CD4-positive, alpha-beta T cell (primary cell): ENCODE data around the gene INPP5D. TPM values are rescaled to one million over a fixed set of nuclear protein-coding genes. Genes with fewer than 3 reads are reported as not detected.

ENCODE experiments used
- ATAC-seq: fragments of 200-7000 bp; cut with Tn5 transposase; one replicate; pipeline ENCODE4 v1.10.0; 2022; ENCODE audit warnings: mild to moderate bottlenecking; ENCODE audit not compliant: poor library complexity
- CTCF ChIA-PET: fragments of 350-600 bp; sonication (Branson Sonifier 250); formaldehyde crosslinking; loops from one replicate; lab custom pipeline; 2021; ENCODE audit warnings: antibody characterized with exemption, inconsistent platforms; lab: Charles Lee
- POLR2A ChIA-PET: fragments of 350-600 bp; sonication (Branson Sonifier 250); formaldehyde crosslinking; loops from one replicate; lab custom pipeline; 2021; ENCODE audit warnings: antibody characterized with exemption, inconsistent platforms; lab: Charles Lee
- DNase-seq, 14 experiments: peaks; one replicate each; pipeline ENCODE4 v3.0.0-alpha.2; 2013 to 2020; ENCODE audit warnings: mixed read lengths in 2 of 14
- H3K27ac ChIP-seq, 2 donors: one replicate each; pipeline versions ENCODE4 v1.5.1 to v1.7.0; 2013; ENCODE audit warnings: low read length in 2 of 2, low read depth in 1 of 2, mild to moderate bottlenecking in 1 of 2
- H3K27me3 ChIP-seq, 2 experiments: 1 replicate in 1 of 2; 2 replicates in 1 of 2; pipeline versions ENCODE4 v1.6.1 to v1.7.0; 2013; ENCODE audit warnings: low read length in 2 of 2, control low read depth in 1 of 2, mild to moderate bottlenecking in 1 of 2, moderate library complexity in 1 of 2; ENCODE audit not compliant: insufficient read depth in 2 of 2, control insufficient read depth in 1 of 2
- H3K36me3 ChIP-seq: one replicate; pipeline ENCODE4 v1.6.1; 2013; ENCODE audit warnings: low read length, control low read depth; ENCODE audit not compliant: insufficient read depth
- H3K4me1 ChIP-seq: one replicate; pipeline ENCODE4 v1.6.1; 2013; ENCODE audit warnings: low read length, control low read depth; ENCODE audit not compliant: insufficient read depth
- H3K4me3 ChIP-seq: one replicate; pipeline ENCODE4 v1.5.1; 2013; ENCODE audit warnings: mild to moderate bottlenecking, low read length, moderate library complexity
- H3K9me3 ChIP-seq, 2 experiments: 1 replicate in 1 of 2; 2 replicates in 1 of 2; pipeline versions ENCODE4 v1.6.1 to v1.7.0; 2013; ENCODE audit warnings: low read length in 2 of 2, mild to moderate bottlenecking in 2 of 2, control low read depth in 1 of 2, moderate library complexity in 1 of 2; ENCODE audit not compliant: control insufficient read depth in 1 of 2, insufficient read depth in 1 of 2
- H3K27ac Mint-ChIP-seq: one replicate; pipeline ENCODE4 v1.8.0; 2020; ENCODE audit warnings: mixed read lengths
- H3K27me3 Mint-ChIP-seq: one replicate; pipeline ENCODE4 v1.8.0; 2021; ENCODE audit warnings: mixed read lengths
- H3K36me3 Mint-ChIP-seq: one replicate; pipeline ENCODE4 v1.8.0; 2021; ENCODE audit warnings: low read depth, mixed read lengths
- H3K4me1 Mint-ChIP-seq: one replicate; pipeline ENCODE4 v1.8.0; 2021; ENCODE audit warnings: low read depth, mixed read lengths
- H3K4me3 Mint-ChIP-seq: one replicate; pipeline ENCODE4 v1.8.0; 2020; ENCODE audit warnings: mild to moderate bottlenecking, mixed read lengths
- H3K9me3 Mint-ChIP-seq: one replicate; pipeline ENCODE4 v1.8.0; 2020; ENCODE audit warnings: mixed read lengths
- intact Hi-C, 2 experiments: fragments of 100-400 bp; cut with DNase I in 1 of 2; cut with micrococcal nuclease in 1 of 2; formaldehyde crosslinking; loops; one replicate each; pipeline versions ENCODE4 v1.15.1 to v1.9.0; 2023 to 2025; cut with DNase I, micrococcal nuclease
- total RNA-seq, 174 experiments: library from RNA in 2 of 174; stranded (reverse) in 2 of 174; gene quantifications; one replicate each; pipeline ENCODE4 v1.2.3 and lab custom pipeline; 2021 to 2026
- TF ChIP-seq, protein P1 (sequence below): fragments of 200-600 bp; IDR thresholded peaks from one replicate; pipeline ENCODE4 v1.8.0; 2022; ENCODE audit warnings: antibody characterized with exemption, mild to moderate bottlenecking

INPP5D gene
- total RNA-seq, 2 experiments from 2014 or later: 141 to 154 TPM

DNA sequence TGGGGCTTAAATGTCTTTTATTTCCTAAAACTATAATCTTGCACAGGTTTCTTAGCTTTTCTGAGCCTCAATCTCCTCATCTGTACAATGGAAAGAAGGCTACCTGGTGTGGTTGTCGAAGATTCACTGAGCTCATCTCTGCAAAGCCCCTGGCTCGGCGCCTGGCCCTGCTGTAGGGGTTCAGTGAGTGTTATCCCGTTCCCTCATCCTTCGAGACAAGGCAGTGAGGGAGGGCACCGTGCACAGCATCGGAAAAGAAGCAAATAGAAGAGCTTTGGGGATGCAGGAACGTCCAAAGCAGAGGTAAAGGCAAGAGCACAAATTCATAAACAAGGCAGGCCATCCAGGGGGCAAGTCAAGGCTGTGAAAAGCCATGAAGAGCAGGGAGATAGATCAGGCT lies 150.1 kb downstream of the INPP5D start:
- Mint-ChIP-seq H3K27ac (peak overlapping the region; percentile 75), H3K4me3 (no peak overlapping the region)
- CTCF ChIA-PET: no interaction called here

DNA sequence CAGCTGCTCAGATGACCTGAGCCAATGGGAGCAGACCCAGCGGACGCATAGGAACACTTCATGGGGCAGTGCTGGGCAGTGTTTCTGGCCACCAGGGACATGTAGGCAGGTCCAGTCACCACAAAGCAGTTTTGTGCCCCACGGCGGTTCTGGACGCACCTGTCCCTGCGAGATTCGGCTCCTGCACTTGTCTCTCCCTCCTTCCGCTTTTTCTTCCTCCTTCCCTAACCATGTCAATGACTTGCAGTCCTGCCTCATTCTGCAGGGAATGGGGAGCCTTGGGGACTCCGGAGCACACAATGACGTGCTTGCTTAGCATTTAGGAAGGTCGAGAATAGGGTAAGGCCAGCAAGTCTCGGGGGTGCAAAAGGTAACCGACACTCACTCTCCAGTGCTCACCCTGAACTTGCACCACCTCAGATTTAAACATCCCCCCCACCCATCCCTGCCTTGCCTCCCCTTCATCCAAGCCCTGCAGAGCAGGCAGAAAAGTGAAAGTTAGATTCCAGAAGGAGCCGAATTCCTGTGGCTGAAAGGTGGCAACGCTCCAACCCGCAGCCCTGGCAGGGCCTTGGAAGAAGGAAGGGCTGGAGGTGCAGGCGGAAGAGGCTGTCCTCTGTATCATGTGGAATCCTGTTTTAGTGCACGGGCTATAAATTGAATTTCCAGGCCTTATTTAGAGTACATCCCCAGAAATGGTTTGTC lies 150.9 kb downstream of the INPP5D start:
- CTCF ChIA-PET: no interaction called here
- Histone ChIP-seq H3K27ac (no peak overlapping the region), H3K27me3 (no peaks in the 10 kb centered on the region), H3K36me3 (peaks cover 25% of the 10 kb centered on the region), H3K4me3 (no peak overlapping the region), H3K4me1 (peaks cover 7% of the 10 kb centered on the region), H3K9me3 (no peaks in the 10 kb centered on the region)
- no peak for ATAC-seq
- Mint-ChIP-seq H3K4me1 (peaks cover 19% of the 10 kb centered on the region), H3K36me3 (peaks cover 32% of the 10 kb centered on the region), H3K27ac (peak overlapping the region; percentile 75), H3K9me3 (no peaks in the 10 kb centered on the region), H3K4me3 (no peak overlapping the region), H3K27me3 (no peaks in the 10 kb centered on the region)
- DNase-seq: no peak
- TF ChIP-seq, protein P1, sequence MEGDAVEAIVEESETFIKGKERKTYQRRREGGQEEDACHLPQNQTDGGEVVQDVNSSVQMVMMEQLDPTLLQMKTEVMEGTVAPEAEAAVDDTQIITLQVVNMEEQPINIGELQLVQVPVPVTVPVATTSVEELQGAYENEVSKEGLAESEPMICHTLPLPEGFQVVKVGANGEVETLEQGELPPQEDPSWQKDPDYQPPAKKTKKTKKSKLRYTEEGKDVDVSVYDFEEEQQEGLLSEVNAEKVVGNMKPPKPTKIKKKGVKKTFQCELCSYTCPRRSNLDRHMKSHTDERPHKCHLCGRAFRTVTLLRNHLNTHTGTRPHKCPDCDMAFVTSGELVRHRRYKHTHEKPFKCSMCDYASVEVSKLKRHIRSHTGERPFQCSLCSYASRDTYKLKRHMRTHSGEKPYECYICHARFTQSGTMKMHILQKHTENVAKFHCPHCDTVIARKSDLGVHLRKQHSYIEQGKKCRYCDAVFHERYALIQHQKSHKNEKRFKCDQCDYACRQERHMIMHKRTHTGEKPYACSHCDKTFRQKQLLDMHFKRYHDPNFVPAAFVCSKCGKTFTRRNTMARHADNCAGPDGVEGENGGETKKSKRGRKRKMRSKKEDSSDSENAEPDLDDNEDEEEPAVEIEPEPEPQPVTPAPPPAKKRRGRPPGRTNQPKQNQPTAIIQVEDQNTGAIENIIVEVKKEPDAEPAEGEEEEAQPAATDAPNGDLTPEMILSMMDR: no peak
- intact Hi-C loops: no loop called here
- POLR2A ChIA-PET: no interaction called here

More for the DNA sequence above, 150.1 kb downstream of the INPP5D start:
- Histone ChIP-seq H3K27ac (no peak overlapping the region), H3K4me3 (no peak overlapping the region), H3K27me3 (no peaks in the 10 kb centered on the region), H3K36me3 (peaks cover 27% of the 10 kb centered on the region), H3K9me3 (no peaks in the 10 kb centered on the region), H3K4me1 (peaks cover 7% of the 10 kb centered on the region)
- DNase-seq: no peak
- H3K9me3 Mint-ChIP-seq: no peaks in the 10 kb centered on the region
- peaks cover 39% of the 10 kb centered on the region for H3K36me3 Mint-ChIP-seq
- TF ChIP-seq, protein P1: no peak
- H3K27me3 Mint-ChIP-seq: no peaks in the 10 kb centered on the region
- intact Hi-C loops: no loop called here
- H3K4me1 Mint-ChIP-seq: peaks cover 19% of the 10 kb centered on the region
- POLR2A ChIA-PET: no interaction called here
- no peak for ATAC-seq

DNA sequence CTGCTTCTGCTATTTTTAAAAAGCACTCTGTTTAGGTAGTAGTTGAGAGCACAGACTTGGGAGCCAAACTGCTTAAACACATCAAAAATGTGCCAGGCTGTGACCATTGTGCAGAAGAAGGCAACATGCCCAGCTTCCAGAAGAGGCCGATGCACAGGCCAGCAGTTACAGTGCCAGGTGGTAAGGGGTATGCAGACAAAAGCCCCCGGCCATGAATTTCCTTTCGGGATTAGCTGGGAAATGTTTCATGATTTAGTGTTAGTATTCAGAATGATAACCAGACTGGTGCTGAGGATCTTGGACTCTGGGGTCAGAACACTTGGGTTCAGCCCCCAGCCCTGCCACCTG lies 151.4 kb downstream of the INPP5D start:
- no peak overlapping the region for H3K27ac Mint-ChIP-seq
- TF ChIP-seq, protein P1: no peak
- Histone ChIP-seq H3K9me3 (no peaks in the 10 kb centered on the region), H3K27me3 (no peaks in the 10 kb centered on the region), H3K36me3 (peaks cover 20% of the 10 kb centered on the region), H3K4me3 (no peak overlapping the region), H3K4me1 (peaks cover 7% of the 10 kb centered on the region), H3K27ac (no peak overlapping the region)
- ChIA-PET CTCF (no interaction called here), POLR2A (no interaction called here)
- H3K36me3 Mint-ChIP-seq: peaks cover 27% of the 10 kb centered on the region
- intact Hi-C loops: no loop called here
- no peak for DNase-seq
- H3K27me3 Mint-ChIP-seq: no peaks in the 10 kb centered on the region
- no peaks in the 10 kb centered on the region for H3K9me3 Mint-ChIP-seq
- H3K4me1 Mint-ChIP-seq: peaks cover 19% of the 10 kb centered on the region
- ATAC-seq: no peak
- H3K4me3 Mint-ChIP-seq: no peak overlapping the region
